ENCODE data around the gene CD40.

CD40 gene

GRCh38 chr20:46157625-46158024 lies 39.5 kb downstream of the CD40 start:
- Histone ChIP-seq H3K27me3 (ENCODE audit: low read length) (no peaks in the 10 kb centered on the region), H3K27ac (ENCODE audit: low read depth, low read length) (no peak overlapping the region), H3K4me2 (ENCODE audit: low read depth, low read length, poor library complexity, severe bottlenecking) (no peak overlapping the region), H3K36me3 (ENCODE audit: low read length) (no peaks in the 10 kb centered on the region), H3K9ac (ENCODE audit: low read length) (no peak overlapping the region), H3K9me2 (replicated peaks; ENCODE audit: insufficient read depth, low read length) (no peaks in the 10 kb centered on the region), H4K20me1 (ENCODE audit: low read depth, low read length) (no peaks in the 10 kb centered on the region), H3F3A (ENCODE audit: insufficient read depth) (no peaks in the 10 kb centered on the region), H3K4me3 (ENCODE audit: insufficient read depth, low read length, poor library complexity, severe bottlenecking) (no peak overlapping the region), H2AFZ (ENCODE audit: low read depth, low read length, severe bottlenecking) (no peak overlapping the region), H3K79me2 (ENCODE audit: insufficient read depth, low read length) (no peaks in the 10 kb centered on the region), H3K9me3 (ENCODE audit: insufficient read depth, low read length) (no peaks in the 10 kb centered on the region)
- TF ChIP-seq, protein P1, sequence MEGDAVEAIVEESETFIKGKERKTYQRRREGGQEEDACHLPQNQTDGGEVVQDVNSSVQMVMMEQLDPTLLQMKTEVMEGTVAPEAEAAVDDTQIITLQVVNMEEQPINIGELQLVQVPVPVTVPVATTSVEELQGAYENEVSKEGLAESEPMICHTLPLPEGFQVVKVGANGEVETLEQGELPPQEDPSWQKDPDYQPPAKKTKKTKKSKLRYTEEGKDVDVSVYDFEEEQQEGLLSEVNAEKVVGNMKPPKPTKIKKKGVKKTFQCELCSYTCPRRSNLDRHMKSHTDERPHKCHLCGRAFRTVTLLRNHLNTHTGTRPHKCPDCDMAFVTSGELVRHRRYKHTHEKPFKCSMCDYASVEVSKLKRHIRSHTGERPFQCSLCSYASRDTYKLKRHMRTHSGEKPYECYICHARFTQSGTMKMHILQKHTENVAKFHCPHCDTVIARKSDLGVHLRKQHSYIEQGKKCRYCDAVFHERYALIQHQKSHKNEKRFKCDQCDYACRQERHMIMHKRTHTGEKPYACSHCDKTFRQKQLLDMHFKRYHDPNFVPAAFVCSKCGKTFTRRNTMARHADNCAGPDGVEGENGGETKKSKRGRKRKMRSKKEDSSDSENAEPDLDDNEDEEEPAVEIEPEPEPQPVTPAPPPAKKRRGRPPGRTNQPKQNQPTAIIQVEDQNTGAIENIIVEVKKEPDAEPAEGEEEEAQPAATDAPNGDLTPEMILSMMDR (IDR thresholded peaks at IDR 0.05; ENCODE audit: insufficient read depth, low read length, poor library complexity, severe bottlenecking): no peak
- no peak for TF ChIP-seq EZH2phosphoT487 (conservative IDR thresholded peaks at IDR 0.05; ENCODE audit: low read length)

DNA sequence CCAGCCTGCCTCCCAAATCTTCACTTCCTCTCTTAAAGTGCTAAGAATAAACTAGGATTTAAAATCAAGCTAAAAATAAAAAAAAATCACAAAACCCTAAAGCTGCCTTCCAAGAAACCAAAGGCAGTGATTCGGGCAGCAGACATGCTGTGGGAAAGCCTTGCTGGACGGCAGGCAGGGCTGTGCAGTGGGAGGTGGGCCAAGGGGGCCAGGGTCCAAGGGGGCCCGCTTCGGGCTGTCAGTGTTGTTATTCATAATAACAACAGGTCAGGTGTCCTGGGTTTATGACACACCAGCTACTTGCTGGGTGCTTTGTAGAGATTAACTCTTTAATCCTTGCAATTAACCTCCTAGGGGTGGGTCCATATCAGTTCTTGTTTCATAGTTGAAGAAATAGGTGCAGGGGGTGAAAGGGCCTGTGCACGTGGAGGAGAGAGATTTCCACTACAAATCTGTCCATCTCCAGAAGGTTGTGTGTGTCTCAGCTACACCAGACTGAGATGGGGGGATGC lies 40.4 kb downstream of the CD40 start:
- no peaks in the 10 kb centered on the region for H3K27me3 ChIP-seq (ENCODE audit: low read length)
- H3K9me2 ChIP-seq (replicated peaks; ENCODE audit: insufficient read depth, low read length): no peaks in the 10 kb centered on the region
- TF ChIP-seq, protein P1 (IDR thresholded peaks at IDR 0.05; ENCODE audit: insufficient read depth, low read length, poor library complexity, severe bottlenecking): no peak
- H2AFZ ChIP-seq (ENCODE audit: low read depth, low read length, severe bottlenecking): no peak overlapping the region
- H3K9me3 ChIP-seq (ENCODE audit: insufficient read depth, low read length): no peaks in the 10 kb centered on the region
- H3K9ac ChIP-seq (ENCODE audit: low read length): no peak overlapping the region
- no peak overlapping the region for H3K4me3 ChIP-seq (ENCODE audit: insufficient read depth, low read length, poor library complexity, severe bottlenecking)
- no peaks in the 10 kb centered on the region for H3K36me3 ChIP-seq (ENCODE audit: low read length)
- H3K4me2 ChIP-seq (ENCODE audit: low read depth, low read length, poor library complexity, severe bottlenecking): no peak overlapping the region
- no peak overlapping the region for H3K27ac ChIP-seq (ENCODE audit: low read depth, low read length)
- H3F3A ChIP-seq (ENCODE audit: insufficient read depth): no peaks in the 10 kb centered on the region
- H4K20me1 ChIP-seq (ENCODE audit: low read depth, low read length): no peaks in the 10 kb centered on the region
- H3K79me2 ChIP-seq (ENCODE audit: insufficient read depth, low read length): no peaks in the 10 kb centered on the region

DNA sequence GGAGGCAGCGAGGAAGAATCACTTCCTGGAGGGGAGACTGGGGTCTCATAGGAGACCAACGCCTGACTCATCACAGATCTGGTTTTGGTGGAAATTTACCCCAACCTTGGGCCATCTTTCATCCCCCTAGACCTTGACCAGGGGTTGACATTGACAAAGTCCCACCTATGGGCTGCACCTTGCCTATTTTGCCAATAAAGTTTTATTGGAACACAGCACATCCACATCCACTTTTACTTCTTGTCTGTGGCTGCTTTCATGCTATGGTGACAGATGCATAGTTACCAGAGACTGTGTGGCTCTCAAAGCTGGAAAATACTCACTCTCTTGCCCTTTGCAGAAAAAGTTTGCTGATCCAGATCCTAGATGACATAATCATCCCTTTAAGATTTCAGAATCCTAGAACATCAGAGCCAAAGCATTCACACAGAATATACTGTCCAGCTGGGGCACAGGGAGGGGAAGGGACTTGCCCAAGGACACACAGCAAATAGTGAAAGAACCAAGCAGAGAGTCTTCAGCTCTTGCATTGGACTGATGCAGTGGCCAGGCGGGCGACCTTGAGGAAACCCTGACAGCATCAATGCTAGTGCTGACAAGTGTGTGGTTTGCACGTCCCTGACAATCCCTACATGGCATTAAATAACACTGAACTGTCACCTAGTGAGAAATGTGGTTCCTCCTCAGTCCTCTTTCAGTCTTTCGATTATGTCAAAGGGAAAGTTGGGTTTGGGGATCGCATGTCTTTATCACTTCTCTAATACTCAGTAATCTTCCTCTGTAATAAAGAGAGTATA lies 41.2 kb downstream of the CD40 start:
- no peaks in the 10 kb centered on the region for H3K27me3 ChIP-seq (ENCODE audit: low read length)

More for the DNA sequence above, 41.2 kb downstream of the CD40 start:
- Histone ChIP-seq H3K9ac (ENCODE audit: low read length) (no peak overlapping the region), H3K9me2 (replicated peaks; ENCODE audit: insufficient read depth, low read length) (no peaks in the 10 kb centered on the region), H2AFZ (ENCODE audit: low read depth, low read length, severe bottlenecking) (no peak overlapping the region), H4K20me1 (ENCODE audit: low read depth, low read length) (no peaks in the 10 kb centered on the region), H3F3A (ENCODE audit: insufficient read depth) (no peaks in the 10 kb centered on the region), H3K9me3 (ENCODE audit: insufficient read depth, low read length) (no peaks in the 10 kb centered on the region), H3K79me2 (ENCODE audit: insufficient read depth, low read length) (no peaks in the 10 kb centered on the region), H3K27ac (ENCODE audit: low read depth, low read length) (no peak overlapping the region), H3K4me2 (ENCODE audit: low read depth, low read length, poor library complexity, severe bottlenecking) (no peak overlapping the region), H3K4me3 (ENCODE audit: insufficient read depth, low read length, poor library complexity, severe bottlenecking) (no peak overlapping the region), H3K36me3 (ENCODE audit: low read length) (no peaks in the 10 kb centered on the region)
- TF ChIP-seq, protein P1 (IDR thresholded peaks at IDR 0.05; ENCODE audit: insufficient read depth, low read length, poor library complexity, severe bottlenecking): no peak
- no peak for TF ChIP-seq EZH2phosphoT487 (conservative IDR thresholded peaks at IDR 0.05; ENCODE audit: low read length)
